ENCODE measurements around the gene C10orf90.
A peak's percentile ranks its signal among the peaks of the same experiment; 100 is the strongest.

The C10orf90 gene

DNA sequence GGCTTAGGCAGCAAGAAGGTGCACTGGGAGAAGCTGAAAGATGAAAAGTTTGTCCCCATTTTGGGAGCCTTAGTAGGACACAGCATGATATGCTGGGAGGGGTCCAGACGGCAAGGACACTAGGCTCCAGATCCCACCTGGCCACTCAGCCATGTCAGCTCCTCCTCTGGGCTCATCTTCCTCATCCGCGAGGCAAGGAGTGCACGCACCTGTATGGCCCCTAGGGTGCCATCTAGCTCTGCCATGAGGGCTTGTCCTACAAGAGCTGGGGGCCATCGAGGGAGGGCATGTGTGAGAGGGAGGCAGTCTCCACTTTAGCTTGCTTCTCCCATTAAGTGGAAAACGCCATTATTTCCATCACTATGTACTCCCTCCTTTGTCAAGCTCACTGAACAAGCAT lies 146.0 kb downstream of the C10orf90 start:
- TF ChIP-seq, protein P1, sequence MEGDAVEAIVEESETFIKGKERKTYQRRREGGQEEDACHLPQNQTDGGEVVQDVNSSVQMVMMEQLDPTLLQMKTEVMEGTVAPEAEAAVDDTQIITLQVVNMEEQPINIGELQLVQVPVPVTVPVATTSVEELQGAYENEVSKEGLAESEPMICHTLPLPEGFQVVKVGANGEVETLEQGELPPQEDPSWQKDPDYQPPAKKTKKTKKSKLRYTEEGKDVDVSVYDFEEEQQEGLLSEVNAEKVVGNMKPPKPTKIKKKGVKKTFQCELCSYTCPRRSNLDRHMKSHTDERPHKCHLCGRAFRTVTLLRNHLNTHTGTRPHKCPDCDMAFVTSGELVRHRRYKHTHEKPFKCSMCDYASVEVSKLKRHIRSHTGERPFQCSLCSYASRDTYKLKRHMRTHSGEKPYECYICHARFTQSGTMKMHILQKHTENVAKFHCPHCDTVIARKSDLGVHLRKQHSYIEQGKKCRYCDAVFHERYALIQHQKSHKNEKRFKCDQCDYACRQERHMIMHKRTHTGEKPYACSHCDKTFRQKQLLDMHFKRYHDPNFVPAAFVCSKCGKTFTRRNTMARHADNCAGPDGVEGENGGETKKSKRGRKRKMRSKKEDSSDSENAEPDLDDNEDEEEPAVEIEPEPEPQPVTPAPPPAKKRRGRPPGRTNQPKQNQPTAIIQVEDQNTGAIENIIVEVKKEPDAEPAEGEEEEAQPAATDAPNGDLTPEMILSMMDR (IDR thresholded peaks at IDR 0.05; ENCODE audit: insufficient read depth, low read length, poor library complexity, severe bottlenecking) = no peak
- DNase-seq (ENCODE audit: extremely low read depth, insufficient read length) = no peak
- H3K4me3 ChIP-seq (replicated peaks; ENCODE audit: low read depth, low read length) = no peak overlapping the region
- H3K27me3 ChIP-seq (replicated peaks; ENCODE audit: control insufficient read depth, insufficient read depth, low read length) = no peaks in the 10 kb centered on the region
- H3K36me3 ChIP-seq (ENCODE audit: control insufficient read depth, insufficient read depth, low read length) = no peaks in the 10 kb centered on the region

DNA sequence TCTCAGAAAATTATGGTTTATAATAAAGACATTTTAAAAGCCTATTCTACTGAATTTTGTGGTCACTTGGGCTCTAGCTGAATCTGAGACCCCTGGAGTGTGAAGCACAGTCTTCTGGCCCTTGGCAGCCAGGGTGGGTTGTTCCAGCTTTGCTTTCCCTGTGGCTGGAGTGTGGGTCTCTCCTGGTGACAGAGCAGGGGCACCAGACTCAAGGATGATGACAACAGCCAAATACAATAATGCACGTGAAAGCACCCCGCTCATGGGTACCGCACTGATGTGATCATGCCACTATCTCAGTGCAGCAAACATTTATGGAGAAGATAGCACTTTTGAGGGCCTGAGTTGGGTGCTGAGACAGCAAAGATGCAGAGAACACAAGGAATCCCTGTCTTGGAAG lies 147.4 kb downstream of the C10orf90 start:
- Histone ChIP-seq H3K36me3 (ENCODE audit: control insufficient read depth, insufficient read depth, low read length) (no peaks in the 10 kb centered on the region), H3K4me3 (replicated peaks; ENCODE audit: low read depth, low read length) (no peak overlapping the region), H3K27me3 (replicated peaks; ENCODE audit: control insufficient read depth, insufficient read depth, low read length) (no peaks in the 10 kb centered on the region)
- no peak for DNase-seq (ENCODE audit: extremely low read depth, insufficient read length)
- TF ChIP-seq, protein P1 (IDR thresholded peaks at IDR 0.05; ENCODE audit: insufficient read depth, low read length, poor library complexity, severe bottlenecking) = no peak

DNA sequence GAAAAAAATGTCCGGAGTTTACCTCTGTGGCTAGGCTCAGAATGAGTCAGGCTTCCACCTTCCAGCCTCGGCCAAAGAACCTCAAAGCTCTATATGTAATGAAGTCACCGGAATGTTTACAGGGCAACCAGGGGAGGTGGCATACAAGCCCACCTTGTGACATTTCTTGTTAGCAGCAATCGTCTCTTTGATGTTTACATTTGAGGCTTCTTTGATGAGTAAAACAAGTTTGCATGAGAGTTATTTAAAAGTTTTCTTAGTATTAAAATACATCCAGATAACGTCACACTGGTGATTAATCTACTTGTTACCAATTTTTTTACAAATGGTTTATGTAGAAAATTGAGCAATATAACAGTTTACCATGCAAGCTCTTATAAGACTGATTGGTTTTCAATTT lies 149.1 kb downstream of the C10orf90 start:
- Histone ChIP-seq H3K4me3 (replicated peaks; ENCODE audit: low read depth, low read length) (no peak overlapping the region), H3K27me3 (replicated peaks; ENCODE audit: control insufficient read depth, insufficient read depth, low read length) (no peaks in the 10 kb centered on the region), H3K36me3 (ENCODE audit: control insufficient read depth, insufficient read depth, low read length) (no peaks in the 10 kb centered on the region)
- no peak for DNase-seq (ENCODE audit: extremely low read depth, insufficient read length)
- TF ChIP-seq, protein P1 (IDR thresholded peaks at IDR 0.05; ENCODE audit: insufficient read depth, low read length, poor library complexity, severe bottlenecking) = no peak

DNA sequence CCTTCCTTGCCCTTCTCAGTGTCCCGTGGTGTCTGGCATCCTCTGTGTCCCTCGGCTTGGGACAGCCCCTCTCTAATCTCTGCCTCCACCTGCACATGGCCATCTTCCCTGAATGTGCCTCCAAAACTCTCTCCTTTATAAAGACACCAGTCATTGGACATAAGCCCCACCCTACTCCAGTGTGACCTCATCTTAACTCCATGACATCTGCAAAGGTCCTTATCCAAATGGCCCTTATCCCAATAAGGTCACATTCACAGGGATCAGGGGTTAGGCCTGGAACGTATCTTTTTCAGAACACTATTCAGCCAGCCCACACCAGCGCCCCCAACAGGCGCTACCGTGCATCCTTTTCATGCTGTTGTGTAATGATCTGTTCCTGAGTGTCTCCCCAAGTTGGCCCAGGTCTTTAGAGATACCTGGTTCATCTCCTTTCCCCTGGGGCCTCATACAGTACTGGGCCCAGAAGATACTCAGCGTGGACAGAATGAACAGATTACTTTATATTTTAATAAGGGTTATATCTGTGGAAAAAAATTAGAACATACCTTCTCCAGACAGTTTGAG lies 149.7 kb downstream of the C10orf90 start:
- Histone ChIP-seq H3K27me3 (replicated peaks; ENCODE audit: control insufficient read depth, insufficient read depth, low read length) (no peaks in the 10 kb centered on the region), H3K4me3 (replicated peaks; ENCODE audit: low read depth, low read length) (no peak overlapping the region), H3K36me3 (ENCODE audit: control insufficient read depth, insufficient read depth, low read length) (no peaks in the 10 kb centered on the region)
- TF ChIP-seq, protein P1 (IDR thresholded peaks at IDR 0.05; ENCODE audit: insufficient read depth, low read length, poor library complexity, severe bottlenecking) = peak; percentile 0
- DNase-seq (ENCODE audit: extremely low read depth, insufficient read length) = no peak

DNA sequence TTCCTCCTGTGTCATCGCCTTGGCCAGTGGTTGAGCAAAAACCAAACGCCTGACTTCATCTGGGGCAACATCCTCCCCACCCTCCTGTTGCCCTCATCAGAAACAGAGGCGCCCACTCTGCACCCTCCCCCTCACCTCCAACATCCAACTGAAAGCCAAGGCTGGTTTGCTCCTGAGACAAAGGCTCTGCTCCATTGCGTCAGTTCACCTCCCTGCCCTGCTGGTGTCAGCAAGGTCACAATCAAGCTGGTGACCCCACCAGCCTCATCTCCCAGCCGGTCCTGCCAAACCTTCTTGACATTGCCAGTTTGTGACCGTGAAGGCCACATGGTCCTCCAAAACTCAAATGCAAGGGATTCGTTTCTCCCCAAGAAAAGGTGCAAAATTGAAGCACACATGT lies 150.5 kb downstream of the C10orf90 start:
- no peak overlapping the region for H3K4me3 ChIP-seq (replicated peaks; ENCODE audit: low read depth, low read length)
- H3K27me3 ChIP-seq (replicated peaks; ENCODE audit: control insufficient read depth, insufficient read depth, low read length) = no peaks in the 10 kb centered on the region
- TF ChIP-seq, protein P1 (IDR thresholded peaks at IDR 0.05; ENCODE audit: insufficient read depth, low read length, poor library complexity, severe bottlenecking) = no peak
- H3K36me3 ChIP-seq (ENCODE audit: control insufficient read depth, insufficient read depth, low read length) = no peaks in the 10 kb centered on the region
- no peak for DNase-seq (ENCODE audit: extremely low read depth, insufficient read length)

DNA sequence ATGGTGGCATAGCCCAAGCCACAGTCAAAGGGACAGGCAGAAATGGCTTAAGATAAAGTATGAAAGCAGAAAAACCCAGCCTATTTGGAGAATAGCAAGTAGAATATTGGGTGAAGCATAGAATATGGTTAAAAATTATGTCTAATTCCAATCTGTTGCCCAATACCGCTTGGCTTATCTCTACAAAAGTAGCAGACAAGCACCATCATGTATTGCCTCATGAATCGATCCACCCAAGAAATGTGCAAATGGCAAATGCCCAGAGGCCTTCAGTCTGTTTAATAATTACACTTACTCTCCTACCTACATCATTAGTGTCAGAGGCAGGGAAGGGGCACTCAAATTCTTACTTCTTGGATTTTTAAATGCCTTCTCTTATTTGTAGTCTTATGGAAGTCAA lies 151.3 kb downstream of the C10orf90 start:
- Histone ChIP-seq H3K27me3 (replicated peaks; ENCODE audit: control insufficient read depth, insufficient read depth, low read length) (no peaks in the 10 kb centered on the region), H3K4me3 (replicated peaks; ENCODE audit: low read depth, low read length) (no peak overlapping the region), H3K36me3 (ENCODE audit: control insufficient read depth, insufficient read depth, low read length) (no peaks in the 10 kb centered on the region)
- TF ChIP-seq, protein P1 (IDR thresholded peaks at IDR 0.05; ENCODE audit: insufficient read depth, low read length, poor library complexity, severe bottlenecking) = no peak
- no peak for DNase-seq (ENCODE audit: extremely low read depth, insufficient read length)

Measured in GM06990 (cell line).